GM12891 (cell line): Measurements from ENCODE around the gene CDC20.

ENCODE experiments used
- DNase-seq: peaks from one replicate; pipeline ENCODE4 v3.0.0; 2011; ENCODE audit warnings: low spot score; ENCODE audit not compliant: insufficient read length
- FAIRE-seq: peaks from 2 replicates; lab custom pipeline; 2011; peaks lifted over from hg19 to GRCh38; lab: Jason Lieb, UNC
- PAX5 ChIP-seq: IDR thresholded peaks from 2 replicates; pipeline ENCODE4 v1.6.1; 2011; ENCODE audit warnings: low read length, moderate library complexity, mild to moderate bottlenecking; ENCODE audit not compliant: insufficient read depth, severe bottlenecking
- POLR2A ChIP-seq: IDR thresholded peaks from 2 replicates; pipeline ENCODE4 v1.6.1; 2011; ENCODE audit warnings: low read depth, low read length, control low read depth
- POLR2AphosphoS5 ChIP-seq: IDR thresholded peaks from 2 replicates; pipeline ENCODE4 v1.6.1; 2011; ENCODE audit warnings: low read depth, low read length, control low read depth
- POU2F2 ChIP-seq: IDR thresholded peaks from 2 replicates; pipeline ENCODE4 v1.6.1; 2011; ENCODE audit warnings: low read depth, mild to moderate bottlenecking, control low read depth, low read length, moderate library complexity
- SPI1 ChIP-seq: IDR thresholded peaks from 2 replicates; pipeline ENCODE4 v1.6.1; 2011; ENCODE audit warnings: low read depth, low read length, control low read depth
- TAF1 ChIP-seq: IDR thresholded peaks from 2 replicates; pipeline ENCODE4 v1.6.1; 2011; ENCODE audit warnings: low read depth, low read length, control low read depth

CDC20 gene

DNA sequence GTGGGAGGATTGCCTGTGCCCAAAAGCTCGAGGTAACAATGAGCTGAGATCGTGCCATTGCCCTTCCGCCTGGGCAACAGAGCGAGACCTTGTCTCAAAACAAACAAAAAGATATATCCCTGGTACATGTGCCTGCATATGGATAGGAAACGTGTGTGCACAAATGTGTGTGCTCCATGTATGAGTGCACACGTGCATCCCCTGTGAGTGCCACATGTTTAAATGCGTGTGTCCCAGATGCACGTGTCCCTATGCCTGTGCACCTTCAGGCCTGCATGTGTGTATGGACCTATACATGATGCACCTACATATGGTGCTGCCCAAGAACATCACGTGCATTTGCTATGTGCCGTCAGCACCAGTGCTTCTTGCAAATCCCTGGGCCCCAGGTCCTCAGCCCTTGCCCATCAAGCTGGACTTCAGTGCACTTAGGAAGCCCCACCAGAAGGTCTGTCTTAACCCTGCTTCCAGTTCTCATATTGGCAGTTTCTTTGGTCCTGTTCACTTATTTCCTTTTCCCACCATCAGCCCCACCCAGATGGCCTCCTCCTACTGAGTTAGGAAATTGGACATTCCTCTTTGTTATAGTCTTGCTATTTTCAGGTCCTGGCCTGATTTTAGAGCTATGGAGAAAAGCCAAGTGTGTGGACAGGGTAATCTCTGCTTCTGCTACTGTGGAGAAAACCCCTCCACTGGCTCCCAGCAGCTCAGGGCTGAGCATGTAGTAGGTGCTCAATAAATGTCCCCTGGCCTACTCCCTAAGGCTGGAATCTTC, 42.6 kb upstream of the CDC20 start:
- no peak for TF ChIP-seq TAF1
- TF ChIP-seq POU2F2: no peak
- TF ChIP-seq PAX5: no peak
- TF ChIP-seq POLR2AphosphoS5: no peak
- no peak for TF ChIP-seq SPI1
- no peak for TF ChIP-seq POLR2A

DNA sequence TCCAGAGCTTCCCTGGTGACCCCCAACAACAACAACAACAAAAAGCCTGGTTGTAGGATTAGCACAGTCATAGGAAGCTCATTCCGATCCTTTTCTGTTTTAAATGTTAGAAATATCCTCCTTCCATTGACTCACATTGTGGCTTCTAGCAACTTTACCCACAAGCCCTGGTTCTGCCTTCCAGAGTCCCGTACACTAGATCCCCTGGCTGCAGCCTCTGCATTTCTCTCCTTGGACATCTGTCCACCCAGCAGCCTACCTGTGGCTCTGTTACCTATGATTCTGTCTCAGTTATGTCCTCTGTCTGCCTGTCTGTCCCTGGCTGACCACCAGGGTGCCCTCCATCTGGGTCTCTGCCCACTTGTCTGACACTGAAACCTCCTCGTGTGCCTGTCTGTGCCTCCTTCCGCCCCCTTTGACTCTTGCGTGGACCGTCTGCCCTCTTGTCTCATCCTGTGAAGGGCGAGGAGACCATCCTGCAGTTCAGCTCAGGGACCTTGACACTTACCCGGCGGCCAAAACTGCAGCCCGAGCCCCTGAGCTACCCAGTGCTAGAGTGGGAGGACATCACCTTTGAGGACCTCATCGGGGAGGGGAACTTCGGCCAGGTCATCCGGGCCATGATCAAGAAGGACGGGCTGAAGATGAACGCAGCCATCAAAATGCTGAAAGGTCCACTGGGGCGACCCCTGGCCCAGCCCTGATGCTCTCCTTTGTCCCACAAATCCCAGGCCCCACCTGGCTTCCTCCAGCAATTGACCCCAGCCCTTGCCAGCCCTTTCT, 41.9 kb upstream of the CDC20 start:
- TF ChIP-seq POU2F2 (no peak), PAX5 (no peak), SPI1 (no peak), POLR2AphosphoS5 (no peak), TAF1 (no peak)
- no peak for FAIRE-seq
- DNase-seq: no peak

More for the DNA sequence above, 42.6 kb upstream of the CDC20 start:
- DNase-seq: no peak
- FAIRE-seq: no peak

DNA sequence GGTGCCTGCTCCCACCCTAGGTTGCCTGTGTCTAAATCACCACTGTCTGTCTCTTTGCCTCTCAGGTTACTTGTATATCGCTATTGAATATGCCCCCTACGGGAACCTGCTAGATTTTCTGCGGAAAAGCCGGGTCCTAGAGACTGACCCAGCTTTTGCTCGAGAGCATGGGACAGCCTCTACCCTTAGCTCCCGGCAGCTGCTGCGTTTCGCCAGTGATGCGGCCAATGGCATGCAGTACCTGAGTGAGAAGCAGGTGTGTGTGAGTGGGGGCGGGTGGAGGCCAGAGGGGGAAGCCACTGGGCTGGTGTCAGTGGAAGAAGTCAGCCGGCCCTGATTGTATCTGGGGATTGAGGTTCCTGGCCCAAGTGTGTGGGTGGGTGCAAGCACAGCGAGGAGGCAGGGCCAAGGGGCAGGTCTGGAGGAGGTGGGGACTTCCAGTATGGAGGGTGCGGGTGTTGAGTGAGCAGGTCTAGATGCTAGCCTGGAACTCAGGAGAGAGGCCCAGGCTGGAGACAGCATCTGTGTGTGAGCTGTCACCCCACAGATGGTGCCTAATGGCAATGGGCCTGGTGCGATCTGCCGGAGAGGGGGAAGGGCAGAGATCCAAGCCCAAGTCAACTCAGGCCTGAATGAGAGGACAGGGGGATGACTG, 40.8 kb upstream of the CDC20 start:
- no peak for DNase-seq
- FAIRE-seq: no peak
- no peak for TF ChIP-seq POLR2AphosphoS5

DNA sequence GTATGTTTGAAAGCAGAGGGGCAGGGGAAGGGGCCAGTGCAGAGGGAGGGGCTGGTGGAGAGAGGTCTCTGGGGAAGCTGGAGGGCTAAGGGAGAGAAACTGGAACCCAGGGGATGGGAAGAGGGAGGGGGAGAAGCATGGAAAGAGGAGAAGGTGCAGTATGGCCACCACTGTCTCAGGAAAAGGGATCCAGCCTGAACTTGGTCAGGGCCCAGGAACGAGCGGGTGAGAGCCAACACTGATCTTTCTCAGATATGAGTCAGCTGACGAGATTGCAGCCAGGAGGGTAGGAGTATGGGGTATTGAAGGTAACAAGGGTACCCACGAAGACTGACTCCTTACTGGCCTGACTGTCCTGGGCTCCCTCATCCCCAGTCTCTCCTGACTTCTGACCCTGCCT, 40.0 kb upstream of the CDC20 start:
- FAIRE-seq (no peak), DNase-seq (no peak)
- TF ChIP-seq POLR2A: no peak
- no peak for TF ChIP-seq POU2F2
- TF ChIP-seq PAX5: no peak
- TF ChIP-seq TAF1: no peak
- no peak for TF ChIP-seq SPI1
- no peak for TF ChIP-seq POLR2AphosphoS5

DNA sequence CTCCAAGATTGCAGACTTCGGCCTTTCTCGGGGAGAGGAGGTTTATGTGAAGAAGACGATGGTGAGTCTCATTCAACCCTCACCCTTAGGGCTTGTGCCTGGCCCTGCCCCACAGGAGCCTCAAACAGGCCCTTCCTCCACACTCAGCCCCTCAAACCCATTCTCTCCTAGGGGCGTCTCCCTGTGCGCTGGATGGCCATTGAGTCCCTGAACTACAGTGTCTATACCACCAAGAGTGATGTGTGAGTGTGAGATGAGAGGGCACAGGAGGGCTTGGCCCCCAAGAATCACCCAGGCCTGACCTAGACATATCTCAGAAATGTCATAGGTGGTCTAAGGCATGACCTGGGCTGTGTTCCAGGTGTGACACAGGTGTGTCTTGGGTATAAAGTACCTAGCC, 39.5 kb upstream of the CDC20 start:
- no peak for FAIRE-seq
- DNase-seq: no peak

DNA sequence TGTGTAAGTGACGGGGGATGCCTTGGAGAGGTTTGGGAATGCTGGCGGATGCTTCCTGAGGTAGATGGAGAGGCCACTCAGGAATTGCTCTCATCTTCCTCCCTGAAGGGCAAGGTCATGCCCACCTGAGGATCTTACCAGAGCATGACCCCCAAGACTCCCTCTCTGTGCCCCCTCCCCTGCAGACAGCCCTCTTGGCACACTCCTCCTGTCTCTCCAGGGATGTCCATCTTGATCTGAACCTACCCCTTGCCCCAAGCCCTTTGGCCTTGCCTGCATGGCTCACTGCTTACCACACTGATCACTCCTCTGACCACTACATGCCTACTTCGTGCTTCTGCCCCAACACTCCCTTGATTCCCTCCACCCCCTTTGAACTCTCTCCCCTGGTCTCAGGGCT, 39.0 kb upstream of the CDC20 start:
- FAIRE-seq (no peak), DNase-seq (no peak)
- TF ChIP-seq POLR2AphosphoS5 (no peak), SPI1 (no peak), TAF1 (no peak), POLR2A (no peak), POU2F2 (no peak), PAX5 (no peak)

More for the DNA sequence above, 39.5 kb upstream of the CDC20 start:
- no peak for TF ChIP-seq POU2F2
- no peak for TF ChIP-seq TAF1
- TF ChIP-seq SPI1: no peak
- no peak for TF ChIP-seq POLR2AphosphoS5
- no peak for TF ChIP-seq PAX5
- no peak for TF ChIP-seq POLR2A

DNA sequence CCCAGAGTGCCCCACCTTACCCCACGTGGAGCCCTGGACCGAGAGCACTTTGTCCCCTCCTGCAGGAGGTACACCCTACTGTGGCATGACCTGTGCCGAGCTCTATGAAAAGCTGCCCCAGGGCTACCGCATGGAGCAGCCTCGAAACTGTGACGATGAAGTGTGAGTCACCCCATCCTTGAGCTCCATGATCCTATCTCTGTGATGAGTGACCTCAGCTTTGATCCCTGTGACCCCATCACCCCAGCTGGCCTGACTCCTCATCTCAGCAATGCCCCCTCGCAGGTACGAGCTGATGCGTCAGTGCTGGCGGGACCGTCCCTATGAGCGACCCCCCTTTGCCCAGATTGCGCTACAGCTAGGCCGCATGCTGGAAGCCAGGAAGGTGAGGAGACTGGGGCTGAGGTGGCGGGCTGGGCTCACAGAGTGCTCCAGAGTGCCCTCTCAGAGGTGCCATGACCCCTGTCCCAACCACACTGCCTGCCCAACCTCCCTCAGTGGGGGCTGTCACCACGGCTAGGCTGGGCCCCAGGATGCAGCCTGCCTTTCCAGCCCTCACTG, 37.4 kb upstream of the CDC20 start:
- FAIRE-seq: no peak
- no peak for TF ChIP-seq POLR2A
- no peak for TF ChIP-seq POLR2AphosphoS5
- no peak for TF ChIP-seq SPI1
- no peak for TF ChIP-seq POU2F2
- TF ChIP-seq TAF1: no peak
- TF ChIP-seq PAX5: no peak
- DNase-seq: no peak

DNA sequence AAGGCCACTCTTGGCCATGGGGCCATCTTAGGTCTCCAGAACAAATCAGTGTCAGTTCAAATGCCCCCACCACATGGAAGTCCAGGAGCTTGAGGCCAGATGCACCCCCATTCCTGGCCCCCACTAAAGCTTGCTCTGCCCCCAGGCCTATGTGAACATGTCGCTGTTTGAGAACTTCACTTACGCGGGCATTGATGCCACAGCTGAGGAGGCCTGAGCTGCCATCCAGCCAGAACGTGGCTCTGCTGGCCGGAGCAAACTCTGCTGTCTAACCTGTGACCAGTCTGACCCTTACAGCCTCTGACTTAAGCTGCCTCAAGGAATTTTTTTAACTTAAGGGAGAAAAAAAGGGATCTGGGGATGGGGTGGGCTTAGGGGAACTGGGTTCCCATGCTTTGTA, 36.3 kb upstream of the CDC20 start:
- TF ChIP-seq POLR2AphosphoS5 (no peak), TAF1 (no peak), POLR2A (no peak), SPI1 (no peak), POU2F2 (no peak), PAX5 (no peak)
- DNase-seq (no peak), FAIRE-seq (no peak)

DNA sequence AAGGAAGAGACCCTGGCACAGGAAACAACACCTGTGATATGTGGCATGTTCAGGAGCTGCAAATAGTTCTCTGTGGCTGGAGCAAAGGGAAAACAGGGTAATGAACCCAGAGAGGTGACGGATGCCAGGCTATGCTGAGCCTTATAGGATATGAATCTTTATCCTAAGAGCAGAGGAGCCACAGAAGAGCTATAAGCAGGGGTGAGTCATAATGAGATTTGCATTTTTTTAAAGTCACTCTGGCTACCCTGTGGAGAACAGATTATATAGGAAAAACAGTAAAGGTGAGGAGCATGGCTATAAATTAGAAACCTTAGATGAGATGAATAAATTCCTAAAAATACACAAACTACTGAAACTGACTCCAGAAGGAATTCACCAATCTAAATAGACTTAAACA, 34.0 kb upstream of the CDC20 start:
- FAIRE-seq (no peak), DNase-seq (no peak)
- TF ChIP-seq POLR2AphosphoS5 (no peak), PAX5 (no peak), POLR2A (no peak), POU2F2 (no peak), TAF1 (no peak), SPI1 (no peak)
